BE2C (cell line): ENCODE results near the gene VIT.

Experiments used
- DNase-seq: peaks from one replicate; pipeline ENCODE4 v3.0.0-alpha.2; 2020
- H3K27me3 ChIP-seq: fragments of 250-450 bp; sonication (Bioruptor Pico); 2 replicates; pipeline ENCODE4 v1.5.1; 2020; ENCODE audit warnings: mild to moderate bottlenecking
- H3K36me3 ChIP-seq: fragments of 250-450 bp; sonication (Bioruptor Pico); 2 replicates; pipeline ENCODE4 v1.5.1; 2020; ENCODE audit warnings: mild to moderate bottlenecking
- H3K4me1 ChIP-seq: fragments of 250-450 bp; sonication (Bioruptor Pico); 2 replicates; pipeline ENCODE4 v1.5.1; 2020
- H3K4me3 ChIP-seq: 2 replicates; pipeline ENCODE4 v1.5.1; 2011; ENCODE audit warnings: low read depth, low read length
- H3K9me3 ChIP-seq: fragments of 250-450 bp; sonication (Bioruptor Pico); 2 replicates; pipeline ENCODE4 v1.5.1; 2020
- CTCF ChIP-seq: IDR thresholded peaks from 2 replicates; pipeline ENCODE4 v1.5.1; 2012; ENCODE audit warnings: mild to moderate bottlenecking, low read depth, low read length

The VIT gene

GRCh38 chr2:36697424-36698066 is 1.0 kb downstream of the VIT start:
- no peak for DNase-seq
- Histone ChIP-seq H3K36me3 (no peaks in the 10 kb centered on the region), H3K4me1 (no peaks in the 10 kb centered on the region), H3K9me3 (no peaks in the 10 kb centered on the region), H3K27me3 (peaks cover 4% of the 10 kb centered on the region; the same call in 1 of the 2 replicates), H3K4me3 (no peak overlapping the region)
- no peak for TF ChIP-seq CTCF

DNA sequence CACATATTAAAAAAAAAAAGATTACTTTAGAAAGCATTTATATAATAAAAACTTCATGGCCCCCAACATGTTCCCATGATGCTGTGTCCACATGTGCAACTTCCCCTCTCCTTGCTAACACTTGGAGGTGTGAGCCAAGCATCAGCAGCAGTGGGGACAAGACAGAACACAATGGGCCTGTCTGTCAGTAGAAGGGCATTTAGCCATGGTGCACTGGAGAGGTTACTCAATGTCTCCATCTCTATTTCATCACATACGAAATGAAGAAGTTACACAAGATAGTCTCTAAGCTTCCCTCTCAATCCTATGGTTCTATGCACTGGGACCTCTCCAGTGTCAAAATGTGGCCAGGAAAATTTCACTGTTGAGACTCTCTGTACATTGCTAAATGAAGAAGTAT is 2.5 kb downstream of the VIT start:
- no peak overlapping the region for H3K4me3 ChIP-seq
- no peaks in the 10 kb centered on the region for H3K9me3 ChIP-seq
- no peak for TF ChIP-seq CTCF
- peaks cover 4% of the 10 kb centered on the region; the same call in 1 of the 2 replicates for H3K27me3 ChIP-seq
- no peak for DNase-seq
- no peaks in the 10 kb centered on the region for H3K36me3 ChIP-seq
- no peaks in the 10 kb centered on the region for H3K4me1 ChIP-seq

GRCh38 chr2:36700311-36700710 is 3.8 kb downstream of the VIT start:
- Histone ChIP-seq H3K36me3 (no peaks in the 10 kb centered on the region), H3K27me3 (peaks cover 3% of the 10 kb centered on the region; the same call in 1 of the 2 replicates), H3K4me3 (no peak overlapping the region), H3K9me3 (no peaks in the 10 kb centered on the region), H3K4me1 (no peaks in the 10 kb centered on the region)
- no peak for TF ChIP-seq CTCF
- DNase-seq = no peak

DNA sequence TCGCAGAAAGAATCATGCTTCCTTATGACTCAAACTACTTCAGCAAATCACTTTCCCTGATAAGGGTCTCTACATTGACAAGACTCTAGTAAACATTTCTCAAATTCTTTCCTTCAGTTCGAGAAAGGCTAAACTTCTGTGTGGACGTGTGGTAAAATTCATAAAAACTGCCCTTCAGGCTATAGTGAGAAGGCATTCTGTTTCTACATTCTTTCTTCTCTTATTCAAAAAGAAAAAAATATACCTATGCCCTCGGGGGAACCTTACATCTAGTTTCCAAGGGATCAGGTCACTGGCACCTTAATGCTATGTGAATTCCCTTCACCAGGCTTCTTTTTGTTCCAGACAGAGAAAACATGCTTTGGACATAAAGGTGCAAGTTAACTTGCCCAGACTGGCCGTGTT is 4.9 kb downstream of the VIT start:
- TF ChIP-seq CTCF = no peak
- no peaks in the 10 kb centered on the region for H3K27me3 ChIP-seq
- H3K4me3 ChIP-seq = no peak overlapping the region
- no peaks in the 10 kb centered on the region for H3K36me3 ChIP-seq
- DNase-seq = no peak
- H3K9me3 ChIP-seq = no peaks in the 10 kb centered on the region
- no peaks in the 10 kb centered on the region for H3K4me1 ChIP-seq

DNA sequence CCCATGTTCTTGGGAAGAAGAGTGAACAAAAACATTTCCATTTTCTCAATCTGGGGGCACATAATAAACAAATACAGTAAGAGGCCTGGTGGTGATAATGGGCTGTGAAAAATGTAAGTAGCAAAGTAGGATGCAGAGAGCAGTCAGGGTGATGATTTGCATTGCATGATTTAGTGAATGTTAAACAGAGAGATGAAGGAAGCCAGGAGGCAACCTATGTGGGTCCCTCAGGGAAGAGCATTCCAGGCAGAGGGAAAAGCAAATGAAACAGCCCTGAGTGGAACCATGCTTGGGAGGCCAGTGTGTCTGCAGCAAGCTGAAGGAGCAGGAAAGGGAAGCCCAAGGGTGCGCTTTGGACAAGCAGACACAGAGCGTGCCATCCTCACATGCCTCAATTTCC is 5.4 kb downstream of the VIT start:
- no peak overlapping the region for H3K4me3 ChIP-seq
- TF ChIP-seq CTCF = no peak
- no peaks in the 10 kb centered on the region for H3K36me3 ChIP-seq
- H3K9me3 ChIP-seq = no peaks in the 10 kb centered on the region
- no peaks in the 10 kb centered on the region for H3K27me3 ChIP-seq
- no peak for DNase-seq
- no peaks in the 10 kb centered on the region for H3K4me1 ChIP-seq

GRCh38 chr2:36702781-36703180 is 6.3 kb downstream of the VIT start:
- no peaks in the 10 kb centered on the region for H3K27me3 ChIP-seq
- no peak for DNase-seq
- H3K4me1 ChIP-seq = no peaks in the 10 kb centered on the region
- no peaks in the 10 kb centered on the region for H3K9me3 ChIP-seq
- H3K4me3 ChIP-seq = no peak overlapping the region
- no peak for TF ChIP-seq CTCF
- no peaks in the 10 kb centered on the region for H3K36me3 ChIP-seq
